HepG2 (cell line): ENCODE results near the gene CFL1. TPM values are rescaled to one million over a fixed set of nuclear protein-coding genes. Genes with fewer than 3 reads are reported as not detected.

ENCODE experiments used
- ELF4 ChIP-seq: sonication (generic); formaldehyde crosslinking; IDR thresholded peaks from 2 replicates; pipeline ENCODE4 v1.5.0; 2020; ENCODE audit warnings: missing genetic modification reagents, mild to moderate bottlenecking, moderate library complexity, borderline replicate concordance
- FOXA1 ChIP-seq, 2 experiments: fragments of 450-650 bp in 1 of 2; sonication (generic) in 1 of 2; formaldehyde crosslinking in 1 of 2; IDR thresholded peaks; 2 replicates each; pipeline versions ENCODE4 v1.4.0 to v1.6.1; 2016 to 2020; ENCODE audit warnings: missing genetic modification reagents in 1 of 2
- HIC2 ChIP-seq: sonication (generic); formaldehyde crosslinking; IDR thresholded peaks from 2 replicates; pipeline ENCODE4 v1.9.0; 2022; ENCODE audit warnings: low read depth, missing genetic modification reagents
- KLF11 ChIP-seq: IDR thresholded peaks from 2 replicates; pipeline ENCODE4 v1.6.1; 2016; ENCODE audit warnings: missing compliant biosample characterization
- MAFK ChIP-seq, 2 experiments: IDR thresholded peaks in 1 of 2; conservative IDR thresholded peaks in 1 of 2; 2 replicates each; pipeline ENCODE4 v1.6.1; 2011; ENCODE audit warnings: improper control_type of control experiment in 2 of 2, low read length in 2 of 2
- POGK ChIP-seq: sonication (generic); formaldehyde crosslinking; conservative IDR thresholded peaks from 2 replicates; pipeline ENCODE4 v1.8.0; 2022; ENCODE audit warnings: mild to moderate bottlenecking, moderate library complexity, missing genetic modification reagents
- REXO4 ChIP-seq: sonication (generic); formaldehyde crosslinking; IDR thresholded peaks from 2 replicates; pipeline ENCODE4 v1.8.0; 2022; ENCODE audit warnings: missing genetic modification reagents, mild to moderate bottlenecking, borderline replicate concordance
- RFXAP ChIP-seq: sonication (generic); formaldehyde crosslinking; IDR thresholded peaks from 2 replicates; pipeline ENCODE4 v1.4.0; 2020; ENCODE audit warnings: missing genetic modification reagents, borderline replicate concordance
- ZNF407 ChIP-seq: sonication (generic); formaldehyde crosslinking; IDR thresholded peaks from one replicate; pipeline ENCODE4 v1.5.1; 2020; ENCODE audit warnings: mild to moderate bottlenecking, missing genetic modification reagents; ENCODE audit errors: not compliant biosample characterization
- ZNF776 ChIP-seq: sonication (generic); formaldehyde crosslinking; IDR thresholded peaks from 2 replicates; pipeline ENCODE4 v1.4.0; 2020; ENCODE audit warnings: mild to moderate bottlenecking, missing genetic modification reagents
- ZNF891 ChIP-seq: sonication (generic); formaldehyde crosslinking; IDR thresholded peaks from 2 replicates; pipeline ENCODE4 v1.5.0; 2020; ENCODE audit warnings: mild to moderate bottlenecking, missing genetic modification reagents
- ZSCAN31 ChIP-seq: sonication (generic); formaldehyde crosslinking; IDR thresholded peaks from 2 replicates; pipeline ENCODE4 v1.5.0; 2020; ENCODE audit warnings: low read depth, mild to moderate bottlenecking, missing genetic modification reagents
- polyA plus RNA-seq, 8 experiments: library from polyadenylated mRNA; depleted of rRNA in 3 of 8; stranded (reverse) in 7 of 8; unstranded in 1 of 8; fragments of >200 nt; fragmentation: Illumina TruSeq in 4 of 8; extraction: Trizol in 4 of 8; gene quantifications; 2 replicates each; pipeline versions ENCODE4 v1.2.1 to v1.2.3, GENCODE V29; 2011 to 2016; ENCODE audit warnings: low read depth in 4 of 8, missing spikeins in 1 of 8, mixed read lengths in 1 of 8; ENCODE audit not compliant: insufficient read depth in 1 of 8
- total RNA-seq, 5 experiments: library from RNA; depleted of rRNA; stranded (reverse); fragments of >200 nt; fragmentation: Illumina TruSeq; extraction: Trizol; gene quantifications; 2 replicates each; pipeline ENCODE4 v1.2.3, GENCODE V29; 2016; ENCODE audit warnings: low read depth in 1 of 5
- TF ChIP-seq, protein P1 (sequence below): sonication (generic); formaldehyde crosslinking; IDR thresholded peaks from 2 replicates; pipeline ENCODE4 v1.5.1; 2020; ENCODE audit warnings: mild to moderate bottlenecking, moderate library complexity, missing genetic modification reagents

Gene CFL1
- total and polyA plus RNA-seq, 2 of the 13 experiments (the other 11 are each of a cell fraction or from before 2014, with no cell fraction given) = 379 to 383 TPM

DNA sequence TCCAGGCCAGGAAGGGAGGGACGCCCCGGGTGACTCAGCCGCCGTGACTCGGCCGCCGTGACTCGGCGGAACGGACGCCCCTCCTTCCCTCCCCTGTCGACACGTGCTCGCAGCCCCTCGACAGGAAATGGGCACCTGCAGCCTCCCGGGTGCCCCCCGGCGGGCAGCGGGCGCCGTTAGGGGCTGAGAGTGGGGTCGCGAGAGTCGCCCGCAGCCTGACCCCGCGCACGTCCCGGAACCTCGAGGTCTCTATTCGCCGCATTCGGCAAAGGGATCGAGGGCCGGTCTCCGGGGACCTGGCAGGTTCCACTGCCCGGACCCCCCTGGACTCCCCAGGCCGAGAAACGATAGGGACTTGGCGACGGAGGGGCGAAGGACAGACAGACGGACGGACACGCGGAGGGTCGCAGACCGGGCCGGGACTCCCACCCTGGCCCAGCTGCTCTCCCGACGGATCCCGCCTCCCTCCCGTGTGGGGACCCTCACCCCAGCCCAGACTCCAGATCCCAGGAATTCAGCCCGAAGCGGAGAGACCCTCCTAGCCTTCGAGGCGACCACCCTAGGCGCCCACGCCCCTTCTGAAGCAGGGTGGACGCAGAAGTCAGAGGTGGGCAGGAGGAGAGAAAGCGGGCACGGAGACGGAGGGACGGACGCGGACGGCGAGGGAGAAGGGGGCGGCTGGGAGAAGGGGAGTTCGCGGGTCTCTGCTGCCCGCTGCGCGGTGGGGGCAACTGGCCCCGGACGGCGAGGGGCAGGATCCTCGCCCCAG lies 41.6 kb upstream of the CFL1 start (continued):
- peak; percentile 59 for TF ChIP-seq ZNF407
- peak; percentile 88; the same call in 1 of the 2 replicates for TF ChIP-seq ZNF776 (CRISPR knock-in tag)
- TF ChIP-seq ELF4 (CRISPR knock-in tag) = 0 out of 2 replicates have a peak, but pooled peaks have one; percentile 48
- TF ChIP-seq ZNF891 (CRISPR knock-in tag) = peak; percentile 28; the same call in 1 of the 2 replicates
- 0 out of 2 replicates have a peak, but pooled peaks have one; percentile 43 for TF ChIP-seq ZSCAN31 (CRISPR knock-in tag)
- TF ChIP-seq, protein P1, sequence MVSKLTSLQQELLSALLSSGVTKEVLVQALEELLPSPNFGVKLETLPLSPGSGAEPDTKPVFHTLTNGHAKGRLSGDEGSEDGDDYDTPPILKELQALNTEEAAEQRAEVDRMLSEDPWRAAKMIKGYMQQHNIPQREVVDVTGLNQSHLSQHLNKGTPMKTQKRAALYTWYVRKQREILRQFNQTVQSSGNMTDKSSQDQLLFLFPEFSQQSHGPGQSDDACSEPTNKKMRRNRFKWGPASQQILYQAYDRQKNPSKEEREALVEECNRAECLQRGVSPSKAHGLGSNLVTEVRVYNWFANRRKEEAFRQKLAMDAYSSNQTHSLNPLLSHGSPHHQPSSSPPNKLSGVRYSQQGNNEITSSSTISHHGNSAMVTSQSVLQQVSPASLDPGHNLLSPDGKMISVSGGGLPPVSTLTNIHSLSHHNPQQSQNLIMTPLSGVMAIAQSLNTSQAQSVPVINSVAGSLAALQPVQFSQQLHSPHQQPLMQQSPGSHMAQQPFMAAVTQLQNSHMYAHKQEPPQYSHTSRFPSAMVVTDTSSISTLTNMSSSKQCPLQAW = peak; percentile 62
- TF ChIP-seq RFXAP (CRISPR knock-in tag) = no peak
- TF ChIP-seq MAFK (conservative IDR thresholded peaks at IDR 0.05 in 1 of 2, IDR thresholded peaks at IDR 0.05 in 1 of 2; ENCODE audit: low read length in 2 of 2) = peak; percentile 1 to 53; a peak in 1 of 4 replicates
- peak; percentile 70; the same call in 1 of the 2 replicates for TF ChIP-seq HIC2 (CRISPR knock-in tag)
- TF ChIP-seq FOXA1 (IDR thresholded peaks at IDR 0.05) = no peak
- TF ChIP-seq FOXA1 (CRISPR knock-in tag; IDR thresholded peaks at IDR 0.05) = no peak
- TF ChIP-seq REXO4 = no peak; the same call in 1 of the 2 replicates
- TF ChIP-seq KLF11 = 0 out of 2 replicates have a peak, but pooled peaks have one; percentile 32
- no peak; the same call in 1 of the 2 replicates for TF ChIP-seq POGK (CRISPR knock-in tag)
